Neural cell (in vitro differentiated cells): ENCODE measurements around the gene SLK. TPM values are rescaled to one million over a fixed set of nuclear protein-coding genes. Genes with fewer than 3 reads are reported as not detected.

Source experiments
- H2AFZ ChIP-seq: fragments of 200-600, 300-800 bp; sonication (generic), shearing (Covaris generic); 2 replicates; pipeline ENCODE4 v1.6.0; 2014; ENCODE audit warnings: low read depth, mild to moderate bottlenecking, antibody characterized with exemption, low read length, moderate library complexity
- H3F3A ChIP-seq: fragments of 200-600 bp; shearing (Covaris generic); 2 replicates; pipeline ENCODE4 v1.6.1; 2016; ENCODE audit warnings: mild to moderate bottlenecking, moderate library complexity, mixed read lengths, antibody characterized with exemption, low read length; ENCODE audit not compliant: insufficient read depth, poor library complexity, severe bottlenecking
- H3K27ac ChIP-seq: fragments of 200-600, 300-800 bp; sonication (generic), shearing (Covaris generic); 2 replicates; pipeline ENCODE4 v1.5.1; 2014; ENCODE audit warnings: mild to moderate bottlenecking, low read length, moderate library complexity
- H3K27me3 ChIP-seq: fragments of 300-800, 200-600 bp; sonication (generic), shearing (Covaris generic); 2 replicates; pipeline ENCODE4 v1.6.0; 2014; ENCODE audit warnings: mild to moderate bottlenecking, low read depth, low read length, moderate library complexity; ENCODE audit not compliant: insufficient read depth
- H3K36me3 ChIP-seq: fragments of 300-800, 200-600 bp; sonication (generic), shearing (Covaris generic); 2 replicates; pipeline ENCODE4 v1.5.1; 2014; ENCODE audit warnings: mild to moderate bottlenecking, antibody characterized with exemption, low read length, moderate library complexity; ENCODE audit not compliant: insufficient read depth
- H3K4me2 ChIP-seq: fragments of 300-800, 200-600 bp; sonication (generic), shearing (Covaris generic); 2 replicates; pipeline ENCODE4 v1.6.0; 2014; ENCODE audit warnings: mild to moderate bottlenecking, low read length
- H3K4me3 ChIP-seq: fragments of 300-800, 200-600 bp; sonication (generic), shearing (Covaris generic); 2 replicates; pipeline ENCODE4 v1.5.1; 2014; ENCODE audit warnings: mild to moderate bottlenecking, low read length, moderate library complexity
- H3K79me2 ChIP-seq: fragments of 200-600 bp; shearing (Covaris generic); replicated peaks from 2 replicates; pipeline ENCODE4 v1.6.0; 2014; ENCODE audit warnings: mild to moderate bottlenecking, low read length, moderate library complexity; ENCODE audit not compliant: insufficient read depth
- H3K9ac ChIP-seq: fragments of 300-800, 200-600 bp; sonication (generic), shearing (Covaris generic); 2 replicates; pipeline ENCODE4 v1.6.1; 2016; ENCODE audit warnings: mild to moderate bottlenecking, low read length, mixed read lengths
- H3K9me2 ChIP-seq: fragments of 200-600 bp; shearing (Covaris generic); 2 replicates; pipeline ENCODE4 v1.6.1; 2016; ENCODE audit warnings: mild to moderate bottlenecking, low read length, mixed read lengths; ENCODE audit not compliant: insufficient read depth
- H3K9me3 ChIP-seq: fragments of 200-600, 300-800 bp; sonication (generic), shearing (Covaris generic); 2 replicates; pipeline ENCODE4 v1.6.1; 2016; ENCODE audit warnings: mild to moderate bottlenecking, mixed run types, low read length, moderate library complexity, mixed read lengths
- H4K20me1 ChIP-seq: fragments of 200-600 bp; shearing (Covaris generic); 2 replicates; pipeline ENCODE4 v1.6.1; 2016; ENCODE audit warnings: mild to moderate bottlenecking, mixed run types; ENCODE audit not compliant: insufficient read depth
- EP300 ChIP-seq: fragments of 450-650 bp; conservative IDR thresholded peaks from 2 replicates; pipeline ENCODE4 v1.6.1; 2014; ENCODE audit warnings: antibody characterized with exemption, mild to moderate bottlenecking, moderate library complexity; ENCODE audit not compliant: poor library complexity, severe bottlenecking
- EZH2 ChIP-seq: fragments of 200-600, 300-800 bp; shearing (Covaris generic), sonication (generic); IDR thresholded peaks from 2 replicates; pipeline ENCODE4 v1.6.1; 2014; ENCODE audit warnings: antibody characterized with exemption, low read length, borderline replicate concordance, mild to moderate bottlenecking; ENCODE audit not compliant: insufficient read depth, poor library complexity, severe bottlenecking
- MXI1 ChIP-seq: fragments of 450-650 bp; conservative IDR thresholded peaks from 2 replicates; pipeline ENCODE4 v1.6.1; 2014; ENCODE audit warnings: antibody characterized with exemption, mild to moderate bottlenecking; ENCODE audit not compliant: poor library complexity, severe bottlenecking
- POLR2AphosphoS5 ChIP-seq: IDR thresholded peaks from 2 replicates; pipeline ENCODE4 v1.6.1; 2012
- RAD21 ChIP-seq: fragments of 450-650 bp; conservative IDR thresholded peaks from 2 replicates; pipeline ENCODE4 v1.6.1; 2014; ENCODE audit warnings: antibody characterized with exemption, mild to moderate bottlenecking, moderate library complexity
- SMC3 ChIP-seq: fragments of 450-650 bp; conservative IDR thresholded peaks from 2 replicates; pipeline ENCODE4 v1.6.1; 2014; ENCODE audit warnings: antibody characterized with exemption, mild to moderate bottlenecking, moderate library complexity; ENCODE audit not compliant: poor library complexity
- TAF1 ChIP-seq: IDR thresholded peaks from 2 replicates; pipeline ENCODE4 v1.6.1; 2012; ENCODE audit warnings: low read depth
- polyA plus RNA-seq: library from polyadenylated mRNA; depleted of rRNA; stranded (reverse); fragments of >200 nt; gene quantifications from 2 replicates; pipeline ENCODE4 v1.2.3, GENCODE V29; 2014
- TF ChIP-seq, protein P1 (sequence below): fragments of 450-650 bp; IDR thresholded peaks from 2 replicates; pipeline ENCODE4 v1.5.1; 2014; ENCODE audit warnings: antibody characterized with exemption, mild to moderate bottlenecking, moderate library complexity; ENCODE audit not compliant: poor library complexity, severe bottlenecking
- TF ChIP-seq, protein P2 (sequence below): IDR thresholded peaks from 2 replicates; pipeline ENCODE4 v1.6.1; 2012; ENCODE audit warnings: borderline replicate concordance

SLK gene
- polyA plus RNA-seq, 1 donor from 2014 or later = 23.7 TPM

DNA sequence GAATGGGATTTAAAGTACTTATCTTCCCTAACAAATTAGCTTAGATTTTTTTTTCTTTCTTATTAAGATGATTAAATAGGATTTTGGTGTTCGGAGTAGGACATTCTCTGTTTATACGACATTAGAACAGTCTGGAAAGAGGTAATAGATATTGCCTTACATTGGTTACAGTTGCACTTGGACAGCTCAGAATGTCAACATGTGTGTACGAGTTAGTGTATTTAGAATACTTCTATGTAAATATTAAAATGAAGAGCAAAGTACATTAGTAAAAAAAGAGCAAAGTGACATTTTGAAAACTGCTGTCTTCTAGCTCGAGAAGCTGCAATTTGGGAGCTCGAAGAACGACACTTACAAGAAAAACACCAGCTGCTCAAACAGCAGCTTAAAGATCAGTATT, 51.5 kb downstream of the SLK start:
- peaks cover 18% of the 10 kb centered on the region for H3K36me3 ChIP-seq
- H3K9me3 ChIP-seq = no peaks in the 10 kb centered on the region
- no peaks in the 10 kb centered on the region for H3K27me3 ChIP-seq
- no peak overlapping the region for H3K9ac ChIP-seq
- no peak overlapping the region for H2AFZ ChIP-seq
- H3K9me2 ChIP-seq = no peaks in the 10 kb centered on the region
- H3K79me2 ChIP-seq = no peaks in the 10 kb centered on the region
- no peak overlapping the region for H3K4me2 ChIP-seq
- TF ChIP-seq EP300 (no peak), TAF1 (no peak), POLR2AphosphoS5 (no peak), SMC3 (no peak), RAD21 (no peak), EZH2 (no peak), MXI1 (no peak)
- TF ChIP-seq, protein P1, sequence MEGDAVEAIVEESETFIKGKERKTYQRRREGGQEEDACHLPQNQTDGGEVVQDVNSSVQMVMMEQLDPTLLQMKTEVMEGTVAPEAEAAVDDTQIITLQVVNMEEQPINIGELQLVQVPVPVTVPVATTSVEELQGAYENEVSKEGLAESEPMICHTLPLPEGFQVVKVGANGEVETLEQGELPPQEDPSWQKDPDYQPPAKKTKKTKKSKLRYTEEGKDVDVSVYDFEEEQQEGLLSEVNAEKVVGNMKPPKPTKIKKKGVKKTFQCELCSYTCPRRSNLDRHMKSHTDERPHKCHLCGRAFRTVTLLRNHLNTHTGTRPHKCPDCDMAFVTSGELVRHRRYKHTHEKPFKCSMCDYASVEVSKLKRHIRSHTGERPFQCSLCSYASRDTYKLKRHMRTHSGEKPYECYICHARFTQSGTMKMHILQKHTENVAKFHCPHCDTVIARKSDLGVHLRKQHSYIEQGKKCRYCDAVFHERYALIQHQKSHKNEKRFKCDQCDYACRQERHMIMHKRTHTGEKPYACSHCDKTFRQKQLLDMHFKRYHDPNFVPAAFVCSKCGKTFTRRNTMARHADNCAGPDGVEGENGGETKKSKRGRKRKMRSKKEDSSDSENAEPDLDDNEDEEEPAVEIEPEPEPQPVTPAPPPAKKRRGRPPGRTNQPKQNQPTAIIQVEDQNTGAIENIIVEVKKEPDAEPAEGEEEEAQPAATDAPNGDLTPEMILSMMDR = no peak
- TF ChIP-seq, protein P2, sequence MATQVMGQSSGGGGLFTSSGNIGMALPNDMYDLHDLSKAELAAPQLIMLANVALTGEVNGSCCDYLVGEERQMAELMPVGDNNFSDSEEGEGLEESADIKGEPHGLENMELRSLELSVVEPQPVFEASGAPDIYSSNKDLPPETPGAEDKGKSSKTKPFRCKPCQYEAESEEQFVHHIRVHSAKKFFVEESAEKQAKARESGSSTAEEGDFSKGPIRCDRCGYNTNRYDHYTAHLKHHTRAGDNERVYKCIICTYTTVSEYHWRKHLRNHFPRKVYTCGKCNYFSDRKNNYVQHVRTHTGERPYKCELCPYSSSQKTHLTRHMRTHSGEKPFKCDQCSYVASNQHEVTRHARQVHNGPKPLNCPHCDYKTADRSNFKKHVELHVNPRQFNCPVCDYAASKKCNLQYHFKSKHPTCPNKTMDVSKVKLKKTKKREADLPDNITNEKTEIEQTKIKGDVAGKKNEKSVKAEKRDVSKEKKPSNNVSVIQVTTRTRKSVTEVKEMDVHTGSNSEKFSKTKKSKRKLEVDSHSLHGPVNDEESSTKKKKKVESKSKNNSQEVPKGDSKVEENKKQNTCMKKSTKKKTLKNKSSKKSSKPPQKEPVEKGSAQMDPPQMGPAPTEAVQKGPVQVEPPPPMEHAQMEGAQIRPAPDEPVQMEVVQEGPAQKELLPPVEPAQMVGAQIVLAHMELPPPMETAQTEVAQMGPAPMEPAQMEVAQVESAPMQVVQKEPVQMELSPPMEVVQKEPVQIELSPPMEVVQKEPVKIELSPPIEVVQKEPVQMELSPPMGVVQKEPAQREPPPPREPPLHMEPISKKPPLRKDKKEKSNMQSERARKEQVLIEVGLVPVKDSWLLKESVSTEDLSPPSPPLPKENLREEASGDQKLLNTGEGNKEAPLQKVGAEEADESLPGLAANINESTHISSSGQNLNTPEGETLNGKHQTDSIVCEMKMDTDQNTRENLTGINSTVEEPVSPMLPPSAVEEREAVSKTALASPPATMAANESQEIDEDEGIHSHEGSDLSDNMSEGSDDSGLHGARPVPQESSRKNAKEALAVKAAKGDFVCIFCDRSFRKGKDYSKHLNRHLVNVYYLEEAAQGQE = no peak
- no peak overlapping the region for H3K27ac ChIP-seq
- no peak overlapping the region for H3K4me3 ChIP-seq
- H3F3A ChIP-seq = no peaks in the 10 kb centered on the region
- no peaks in the 10 kb centered on the region for H4K20me1 ChIP-seq

DNA sequence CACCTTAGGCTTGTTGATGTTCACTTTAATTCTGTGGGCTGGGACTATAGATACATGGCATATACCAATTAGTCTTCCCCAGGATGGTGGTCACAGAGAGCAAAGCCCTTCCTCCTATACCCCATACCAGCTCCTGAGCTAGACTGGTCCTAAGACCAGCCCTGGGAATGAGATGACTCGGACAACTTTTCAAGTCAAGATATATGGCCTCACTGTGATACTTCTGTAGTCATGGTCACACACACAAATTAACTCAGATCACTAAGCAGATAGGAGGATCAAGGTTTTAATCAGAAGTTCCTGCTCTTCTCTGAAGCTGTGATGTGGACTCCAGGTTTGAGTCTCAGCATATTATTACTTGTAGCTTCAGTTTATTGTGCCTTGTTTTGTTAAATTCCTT, 53.1 kb downstream of the SLK start:
- Histone ChIP-seq H3K9me3 (no peaks in the 10 kb centered on the region), H3K9me2 (no peaks in the 10 kb centered on the region), H3K27me3 (no peaks in the 10 kb centered on the region), H3K9ac (no peak overlapping the region), H3K79me2 (no peaks in the 10 kb centered on the region), H3K4me3 (no peak overlapping the region), H3F3A (no peaks in the 10 kb centered on the region), H3K4me2 (no peak overlapping the region), H3K36me3 (peaks cover 18% of the 10 kb centered on the region), H2AFZ (no peak overlapping the region), H4K20me1 (no peaks in the 10 kb centered on the region), H3K27ac (no peak overlapping the region)
- TF ChIP-seq, protein P2 = no peak
- TF ChIP-seq SMC3 = no peak
- TF ChIP-seq TAF1 = no peak
- TF ChIP-seq, protein P1 = no peak
- no peak for TF ChIP-seq EP300
- no peak for TF ChIP-seq MXI1
- TF ChIP-seq RAD21 = no peak
- TF ChIP-seq EZH2 = no peak
- TF ChIP-seq POLR2AphosphoS5 = no peak
